GM19324 (cell line): ENCODE data around the gene TRIM47.

Source experiments
- ATAC-seq: cut with Tn5 transposase; IDR thresholded peaks from one replicate; pipeline ENCODE4 v1.9.1; 2021; ENCODE audit warnings: mild to moderate bottlenecking, moderate library complexity; ENCODE audit not compliant: unreplicated experiment, low FRiP score

The TRIM47 gene, protein sequence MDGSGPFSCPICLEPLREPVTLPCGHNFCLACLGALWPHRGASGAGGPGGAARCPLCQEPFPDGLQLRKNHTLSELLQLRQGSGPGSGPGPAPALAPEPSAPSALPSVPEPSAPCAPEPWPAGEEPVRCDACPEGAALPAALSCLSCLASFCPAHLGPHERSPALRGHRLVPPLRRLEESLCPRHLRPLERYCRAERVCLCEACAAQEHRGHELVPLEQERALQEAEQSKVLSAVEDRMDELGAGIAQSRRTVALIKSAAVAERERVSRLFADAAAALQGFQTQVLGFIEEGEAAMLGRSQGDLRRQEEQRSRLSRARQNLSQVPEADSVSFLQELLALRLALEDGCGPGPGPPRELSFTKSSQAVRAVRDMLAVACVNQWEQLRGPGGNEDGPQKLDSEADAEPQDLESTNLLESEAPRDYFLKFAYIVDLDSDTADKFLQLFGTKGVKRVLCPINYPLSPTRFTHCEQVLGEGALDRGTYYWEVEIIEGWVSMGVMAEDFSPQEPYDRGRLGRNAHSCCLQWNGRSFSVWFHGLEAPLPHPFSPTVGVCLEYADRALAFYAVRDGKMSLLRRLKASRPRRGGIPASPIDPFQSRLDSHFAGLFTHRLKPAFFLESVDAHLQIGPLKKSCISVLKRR

GRCh38 chr17:75878174-75878998, at the start of gene TRIM47:
Gene TRIM47 (minus strand): TSS chr17:75878581. CDS start chr17:75878548, 33 bp downstream.
- no peak for ATAC-seq

- ATAC-seq: no peak
Measured at GRCh38 chr17:75927286-75927922, 49.0 kb upstream of the TRIM47 start.

- no peak for ATAC-seq
Measured at GRCh38 chr17:75926456-75926855, 48.1 kb upstream of the TRIM47 start.

- ATAC-seq: no peak
Measured at GRCh38 chr17:75925912-75926311, 47.5 kb upstream of the TRIM47 start.

GRCh38 chr17:75925103-75925502, 46.7 kb upstream of the TRIM47 start:
- no peak for ATAC-seq

DNA sequence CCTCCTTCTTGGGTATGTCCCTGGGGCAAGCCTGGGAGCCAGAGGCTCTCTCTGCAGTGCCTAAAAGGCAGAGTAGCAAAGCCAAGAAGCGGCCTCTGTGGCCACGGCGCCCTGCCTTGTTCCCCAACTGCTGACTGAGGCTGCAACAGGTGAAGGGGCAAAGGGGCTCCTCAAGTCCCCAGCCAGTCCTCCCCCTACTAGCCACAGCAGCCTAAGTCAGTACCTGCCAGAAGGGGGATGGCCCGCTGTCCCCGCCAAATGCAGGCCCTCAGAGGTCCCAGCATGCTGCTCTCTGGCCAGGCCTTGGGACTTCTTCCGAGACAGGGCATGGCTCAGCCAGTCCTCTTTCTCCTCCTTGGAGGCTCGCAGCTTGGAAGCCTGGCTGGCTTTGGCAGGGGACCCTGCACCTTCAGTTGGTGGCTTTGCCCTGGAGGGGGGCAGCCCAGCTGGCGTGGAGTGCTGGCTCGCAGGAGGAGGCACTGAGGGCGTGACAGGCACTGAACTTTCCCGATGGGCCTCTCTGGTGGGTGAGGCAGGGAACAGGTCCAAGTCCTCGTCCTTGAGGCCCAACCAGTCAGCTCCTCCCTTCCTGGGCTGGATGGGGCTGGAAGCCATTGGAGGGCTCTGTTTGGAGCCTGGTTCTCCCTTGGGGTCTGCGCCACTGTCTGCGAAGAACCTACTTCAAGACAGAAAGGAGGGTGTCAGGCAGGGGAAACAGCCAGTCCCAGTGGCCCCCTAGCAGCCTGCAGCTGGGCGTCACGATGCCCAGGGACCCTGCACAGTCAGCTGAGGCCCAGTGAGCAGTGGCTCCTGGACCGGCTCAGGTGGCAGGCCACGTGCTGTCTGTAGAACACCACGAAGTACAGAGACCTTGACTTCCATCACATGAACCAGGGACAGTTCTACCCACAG, 44.8 kb upstream of the TRIM47 start:
- ATAC-seq: no peak

GRCh38 chr17:75922173-75922961, 44.0 kb upstream of the TRIM47 start:
- no peak for ATAC-seq

DNA sequence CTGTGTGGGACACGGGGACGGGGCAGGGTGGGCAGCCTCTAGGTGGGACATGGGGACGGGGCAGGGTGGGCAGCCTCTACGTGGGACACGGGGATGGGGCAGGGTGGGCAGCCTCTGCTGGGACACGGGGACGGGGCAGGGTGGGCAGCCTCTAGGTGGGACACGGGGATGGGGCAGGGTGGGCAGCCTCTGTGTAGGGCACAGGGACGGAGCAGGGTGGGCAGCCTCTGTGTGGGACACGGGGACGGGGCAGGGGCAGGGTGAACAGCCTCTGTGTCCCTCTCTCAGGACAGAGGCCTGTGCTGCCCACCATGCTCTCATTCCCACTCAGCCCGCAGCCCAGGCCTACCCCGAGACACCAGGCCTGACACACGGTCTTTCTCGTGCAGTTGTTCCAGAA, 43.2 kb upstream of the TRIM47 start:
- no peak for ATAC-seq

- no peak for ATAC-seq
Measured at GRCh38 chr17:75920045-75920560, 41.7 kb upstream of the TRIM47 start.

GRCh38 chr17:75919611-75920010, 41.2 kb upstream of the TRIM47 start:
- ATAC-seq: no peak

- ATAC-seq: no peak
Measured at GRCh38 chr17:75917917-75918445, 39.6 kb upstream of the TRIM47 start.

DNA sequence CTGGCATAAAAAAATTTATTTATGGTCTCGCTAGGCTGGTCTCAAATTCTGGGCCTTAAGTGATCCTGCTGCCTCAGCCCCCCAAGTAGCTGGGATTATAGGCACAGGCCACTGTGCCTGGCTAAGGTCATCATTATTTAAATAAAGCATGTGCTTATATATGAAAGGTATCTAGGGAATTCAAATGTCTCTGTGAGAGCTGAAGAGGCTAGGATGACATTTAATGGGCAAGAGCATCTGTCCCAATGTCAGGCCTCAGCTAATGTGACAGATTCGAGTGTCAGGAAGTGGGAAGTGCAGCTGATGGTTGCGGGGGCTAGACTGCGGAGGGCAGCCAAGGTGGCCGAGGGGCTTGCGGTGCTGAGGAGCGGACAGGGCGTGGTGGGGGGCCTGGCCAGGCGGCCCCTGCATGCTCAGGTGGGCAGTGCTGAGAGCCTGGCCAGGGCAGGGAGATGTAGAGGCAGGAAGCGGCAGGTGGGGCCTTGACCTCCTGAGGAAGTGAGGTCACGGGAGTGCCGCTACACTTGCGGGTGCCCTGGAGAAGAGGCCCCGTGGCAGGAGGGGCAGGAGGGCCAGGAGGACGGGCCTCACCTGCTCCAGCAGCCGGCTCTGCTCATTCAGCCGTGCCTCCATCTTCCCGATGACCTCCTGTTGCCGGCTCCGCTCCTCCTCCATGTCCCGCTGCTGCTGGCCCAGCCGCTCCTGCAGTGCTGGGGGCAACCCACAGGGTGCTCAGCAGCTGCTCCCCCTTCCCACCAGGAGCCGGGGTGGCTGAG, 38.9 kb upstream of the TRIM47 start:
- no peak for ATAC-seq

DNA sequence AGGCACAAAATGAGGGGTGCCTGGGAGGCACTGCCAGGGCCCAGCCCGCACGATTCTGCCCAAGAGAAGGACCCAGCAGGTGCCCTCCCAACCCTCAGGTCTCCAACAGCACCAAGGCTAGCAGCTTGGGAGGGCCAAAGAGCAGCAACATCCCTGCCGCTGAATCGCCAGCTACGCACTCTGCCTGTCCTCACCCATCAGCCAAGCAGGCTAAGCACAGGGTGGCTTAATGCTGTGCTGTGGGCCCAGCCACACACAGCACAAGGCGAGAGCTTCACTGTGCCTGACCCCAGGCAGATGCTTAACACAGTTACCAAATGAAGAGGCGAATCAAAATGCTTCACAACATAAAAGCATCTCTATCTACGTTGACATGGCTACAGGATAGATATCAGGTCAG, 36.9 kb upstream of the TRIM47 start:
- no peak for ATAC-seq

GRCh38 chr17:75914643-75915267, 36.4 kb upstream of the TRIM47 start:
- ATAC-seq: no peak

DNA sequence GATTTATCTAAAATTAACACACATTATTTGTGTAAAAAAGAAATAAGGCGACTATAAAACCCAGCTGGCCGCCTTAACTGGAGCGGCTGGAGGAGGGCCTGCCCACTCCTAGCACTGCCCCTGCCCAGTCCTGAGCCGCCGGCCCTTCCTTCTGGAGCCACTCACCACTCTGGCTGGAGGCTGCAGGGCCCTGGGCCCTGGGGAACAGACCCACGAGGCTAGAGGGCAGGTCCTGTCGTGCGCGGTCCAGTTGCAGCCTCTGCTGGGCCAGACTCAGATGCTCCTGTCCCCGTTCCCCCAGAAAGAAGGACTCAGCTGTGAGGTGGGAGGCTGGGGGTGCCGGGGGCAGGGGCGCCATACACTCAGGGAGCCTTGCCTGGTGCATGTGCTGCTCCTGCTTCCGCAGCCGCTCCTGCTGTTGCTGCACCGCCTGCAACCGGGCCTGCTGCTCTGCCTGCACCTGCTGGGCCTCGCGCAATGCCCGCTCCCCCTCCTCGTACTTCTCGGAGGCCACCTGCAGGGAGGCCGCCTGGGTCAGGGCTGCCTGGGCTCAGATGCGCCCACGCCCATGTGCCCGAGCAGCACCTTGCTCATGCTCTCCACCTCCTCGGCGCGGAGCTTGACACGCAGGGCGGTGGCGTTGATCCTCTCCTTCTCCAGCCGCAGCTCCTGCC, 35.3 kb upstream of the TRIM47 start:
- ATAC-seq: no peak

DNA sequence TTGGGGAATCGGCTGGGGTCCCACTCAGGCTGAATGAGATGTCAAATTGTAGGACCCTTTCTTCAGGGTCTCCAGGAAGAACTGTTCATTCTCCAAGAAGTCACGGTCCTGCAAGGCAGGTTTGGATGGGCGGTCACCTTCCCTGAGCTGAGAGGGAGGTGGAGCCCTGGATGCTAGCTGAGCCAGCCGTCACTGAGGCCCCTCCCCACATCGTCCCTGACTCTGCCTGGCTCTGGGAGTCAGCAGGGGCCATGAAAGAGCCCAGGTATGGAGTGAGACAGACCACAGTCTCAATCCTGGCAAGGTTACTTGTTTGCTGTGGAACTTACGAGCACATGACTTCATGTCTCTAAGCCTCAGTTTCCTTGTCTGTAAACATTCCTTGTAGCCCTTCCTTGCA, 32.3 kb upstream of the TRIM47 start:
- no peak for ATAC-seq

DNA sequence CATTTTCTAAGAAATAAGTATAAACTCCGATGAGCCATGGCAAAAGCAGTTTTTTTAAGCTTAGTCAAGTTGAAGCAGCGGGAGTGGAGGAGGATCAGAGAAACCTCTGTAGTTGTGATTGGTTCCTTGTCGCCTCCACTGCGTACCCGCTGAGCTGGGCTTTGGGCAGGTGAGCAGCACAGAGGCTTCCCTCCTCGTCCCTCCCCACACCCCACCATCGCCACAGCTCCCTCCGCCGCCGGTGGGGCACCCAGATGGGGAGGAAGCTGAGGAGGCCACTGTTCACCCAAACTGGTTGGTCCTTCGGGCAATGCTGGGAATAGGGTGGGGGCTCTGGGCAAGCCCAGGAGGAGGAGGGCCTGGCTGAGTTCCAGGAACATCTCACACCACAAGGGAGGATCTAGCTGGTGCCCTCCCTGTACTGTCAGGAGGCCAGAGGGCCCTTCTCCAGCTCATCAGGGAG, 31.5 kb upstream of the TRIM47 start:
- ATAC-seq: no peak
